HG02588 (cell line): Measurements from ENCODE around the gene MRPL43.

ENCODE experiments used
- ATAC-seq: cut with Tn5 transposase; IDR thresholded peaks from one replicate; pipeline ENCODE4 v1.9.1; 2021; ENCODE audit warnings: mild to moderate bottlenecking, moderate library complexity; ENCODE audit not compliant: unreplicated experiment

The MRPL43 gene

GRCh38 chr10:101005361-101005760, 18.1 kb upstream of the MRPL43 start:
- no peak for ATAC-seq

GRCh38 chr10:101003639-101004206, 16.4 kb upstream of the MRPL43 start:
- no peak for ATAC-seq

DNA sequence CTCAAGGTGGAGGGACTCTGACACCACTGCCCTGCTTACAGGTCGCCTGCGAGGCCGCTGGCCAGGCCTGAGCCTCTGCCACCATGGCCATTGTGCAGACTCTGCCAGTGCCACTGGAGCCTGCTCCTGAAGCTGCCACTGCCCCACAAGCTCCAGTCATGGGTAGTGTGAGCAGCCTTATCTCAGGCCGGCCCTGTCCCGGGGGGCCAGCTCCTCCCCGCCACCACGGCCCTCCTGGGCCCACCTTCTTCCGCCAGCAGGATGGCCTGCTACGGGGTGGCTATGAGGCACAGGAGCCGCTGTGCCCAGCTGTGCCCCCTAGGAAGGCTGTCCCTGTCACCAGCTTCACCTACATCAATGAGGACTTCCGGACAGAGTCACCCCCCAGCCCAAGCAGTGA, 15.2 kb upstream of the MRPL43 start:
- ATAC-seq: no peak

DNA sequence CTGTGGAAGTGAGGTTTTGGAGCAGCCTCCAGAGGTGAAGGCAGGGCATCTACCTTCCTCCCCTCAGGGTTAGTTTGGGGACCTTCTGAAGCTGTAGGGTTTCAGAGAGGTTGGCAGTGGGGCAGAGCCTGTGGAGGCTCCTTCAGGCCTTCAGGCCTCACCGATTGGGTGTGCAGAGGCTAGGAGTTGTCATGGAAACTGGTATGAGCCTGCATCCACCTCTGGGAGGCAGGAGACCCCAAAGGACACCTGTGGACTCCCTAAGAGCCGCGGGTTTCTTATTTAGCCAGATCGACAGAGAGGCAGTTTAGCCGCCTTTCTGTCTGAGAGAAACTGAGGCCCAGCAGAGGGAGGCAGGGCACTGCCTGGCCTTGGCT, 14.3 kb upstream of the MRPL43 start:
- ATAC-seq: no peak

DNA sequence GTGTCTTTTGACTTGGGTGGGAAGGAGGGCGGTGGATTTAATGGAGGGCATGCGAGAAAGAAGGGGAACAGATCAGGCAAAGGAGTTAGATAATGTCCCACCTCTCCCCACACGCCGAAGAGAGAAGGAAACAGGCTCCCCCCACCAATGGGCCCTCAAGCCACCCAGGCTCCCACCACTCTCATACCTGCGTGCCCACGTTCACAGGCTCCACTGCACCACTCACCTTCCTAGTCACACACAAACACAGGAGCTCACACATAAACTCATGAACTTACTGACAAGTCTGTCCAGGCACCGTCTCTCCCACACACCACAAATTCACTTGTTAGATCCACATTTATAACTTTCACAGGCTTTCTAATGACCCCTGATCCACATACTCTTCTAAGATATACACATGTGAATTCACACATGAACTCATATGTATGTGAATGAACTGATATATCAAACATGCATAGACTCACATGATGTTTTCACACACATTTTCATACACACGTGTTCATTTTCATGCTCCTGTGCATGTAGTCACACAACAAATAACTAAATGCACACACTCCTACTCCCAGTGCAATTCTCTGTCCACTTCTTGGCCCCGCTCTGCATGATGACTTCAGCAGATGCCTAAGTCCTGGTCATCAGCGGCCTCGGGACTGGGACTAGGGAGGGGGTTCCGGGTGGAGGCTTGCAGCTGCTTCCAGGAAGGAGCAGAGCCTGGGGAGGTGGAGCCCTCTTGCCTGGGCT, 13.8 kb upstream of the MRPL43 start:
- ATAC-seq: no peak

GRCh38 chr10:101000127-101000914, 13.0 kb upstream of the MRPL43 start:
- no peak for ATAC-seq

GRCh38 chr10:100999742-101000126, 12.4 kb upstream of the MRPL43 start, which contains the start of gene LZTS2:
Gene LZTS2, plus strand, starts transcription at chr10:100999808. Its CDS starts 2,731 bp downstream, at chr10:101002539.
- ATAC-seq: no peak

DNA sequence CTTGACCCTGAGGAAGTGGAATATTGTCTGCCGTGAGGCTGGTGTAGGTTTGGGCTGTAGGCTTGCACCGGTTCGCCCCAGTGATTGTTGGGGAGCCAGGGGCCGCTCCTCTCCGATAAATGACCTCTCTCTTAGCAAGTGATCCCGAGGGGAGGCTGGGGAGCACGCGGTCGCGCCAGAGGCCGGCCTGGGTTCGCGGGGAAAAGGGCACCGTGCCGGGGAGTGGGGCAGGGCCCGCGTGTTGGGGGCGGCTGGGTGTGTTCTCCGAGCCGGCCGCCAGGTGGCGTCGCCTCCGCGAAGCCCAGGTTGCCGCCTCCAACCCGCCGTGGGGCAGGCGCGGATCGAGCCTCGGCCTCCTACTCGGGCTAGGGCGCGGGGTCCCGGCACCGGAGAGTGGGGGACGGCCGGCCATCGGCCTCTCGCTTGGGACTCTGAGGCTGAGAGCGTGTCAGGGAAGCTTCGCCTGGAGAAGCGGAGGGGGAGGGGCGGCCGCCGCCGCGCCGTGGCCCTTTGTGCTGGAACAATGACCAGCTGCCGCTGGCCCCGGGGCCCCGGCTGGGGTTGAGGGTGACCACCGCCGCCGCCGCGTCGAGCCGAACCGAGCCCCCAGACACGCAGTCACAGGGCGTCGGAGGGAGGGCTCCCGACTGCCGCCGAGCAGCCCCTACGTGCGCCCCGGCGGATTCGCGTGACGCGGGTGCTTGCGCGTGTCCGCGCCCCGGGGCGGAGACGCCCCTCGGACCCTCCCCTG, 11.9 kb upstream of the MRPL43 start:
- peak; percentile 47 for ATAC-seq

GRCh38 chr10:100998183-100998990, 11.1 kb upstream of the MRPL43 start:
- peak; percentile 26 for ATAC-seq

DNA sequence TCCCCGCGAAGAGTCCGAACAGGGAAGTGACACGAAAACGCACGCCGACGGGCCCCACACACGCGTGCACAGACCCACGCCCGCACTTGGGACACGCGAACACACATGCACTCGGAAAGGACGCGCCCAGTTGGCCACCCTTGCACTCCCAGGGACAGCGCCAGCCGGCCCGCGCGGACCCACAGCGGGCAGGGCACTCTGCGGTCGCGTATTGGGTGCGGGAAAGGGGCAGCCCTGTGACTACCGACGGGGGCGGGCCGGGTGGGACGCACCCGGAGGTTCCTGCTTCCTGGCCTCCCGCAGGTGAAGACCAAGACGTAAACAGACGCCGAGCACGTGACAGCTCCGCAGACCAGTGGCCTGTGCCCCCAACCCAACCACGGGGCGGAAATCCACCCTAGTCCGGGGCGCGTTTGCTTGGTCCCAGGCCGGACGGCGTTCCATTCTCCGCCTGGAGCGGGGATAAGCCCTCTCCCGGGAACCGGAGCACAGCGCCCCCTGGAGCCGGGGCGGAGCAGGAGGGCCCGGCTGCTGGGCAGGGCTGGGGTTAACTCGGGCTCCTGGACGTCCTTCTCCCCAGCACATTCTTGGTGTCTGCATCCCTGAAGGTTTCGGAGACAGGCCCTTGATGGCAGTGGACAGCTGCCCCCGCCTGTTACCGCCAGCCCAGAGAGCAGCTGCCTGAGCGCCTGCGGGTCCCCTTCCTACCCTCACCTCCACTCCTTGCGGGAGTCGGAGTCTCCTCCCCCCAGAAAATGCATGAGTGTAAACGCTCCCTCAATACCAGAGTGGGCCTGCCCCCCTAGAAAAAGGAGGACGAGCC, 10.3 kb upstream of the MRPL43 start:
- peak; percentile 31 for ATAC-seq

- no peak for ATAC-seq
Measured at GRCh38 chr10:100996678-100997359, 9.5 kb upstream of the MRPL43 start.

DNA sequence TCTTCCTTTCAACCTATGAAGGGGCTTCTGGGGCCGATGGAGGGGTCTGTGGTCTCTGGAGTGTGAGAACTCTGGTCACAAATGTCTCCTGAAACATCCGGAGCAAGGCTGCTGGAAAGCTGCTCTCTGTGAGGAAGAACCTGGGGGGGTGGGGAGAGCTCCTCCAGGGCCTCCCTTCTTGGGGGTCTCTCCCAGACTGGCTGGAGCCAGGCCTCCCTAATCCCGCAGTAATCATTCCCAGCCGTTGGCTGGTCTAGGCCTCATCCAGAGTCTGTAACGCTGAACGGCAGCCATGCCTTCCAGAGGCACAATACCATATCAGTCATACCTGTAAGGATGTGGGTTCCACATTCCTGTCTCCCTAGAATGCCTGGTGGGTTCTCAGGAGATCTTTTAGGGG, 7.9 kb upstream of the MRPL43 start:
- no peak for ATAC-seq

GRCh38 chr10:100993986-100994708, 6.8 kb upstream of the MRPL43 start:
- no peak for ATAC-seq

DNA sequence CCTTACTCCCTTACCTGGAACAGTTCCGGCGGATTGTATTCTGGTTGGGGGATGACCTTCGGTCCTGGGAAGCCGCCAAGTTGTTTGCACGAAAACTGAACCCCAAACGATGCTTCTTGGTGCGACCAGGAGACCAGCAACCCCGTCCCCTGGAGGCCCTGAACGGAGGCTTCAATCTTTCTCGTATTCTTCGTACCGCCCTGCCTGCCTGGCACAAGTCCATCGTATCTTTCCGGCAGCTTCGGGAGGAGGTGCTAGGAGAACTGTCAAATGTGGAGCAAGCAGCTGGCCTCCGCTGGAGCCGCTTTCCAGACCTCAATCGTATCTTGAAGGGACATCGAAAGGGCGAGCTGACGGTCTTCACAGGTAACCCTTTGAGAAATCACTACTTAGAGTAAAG, 1.8 kb upstream of the MRPL43 start:
- ATAC-seq: no peak

DNA sequence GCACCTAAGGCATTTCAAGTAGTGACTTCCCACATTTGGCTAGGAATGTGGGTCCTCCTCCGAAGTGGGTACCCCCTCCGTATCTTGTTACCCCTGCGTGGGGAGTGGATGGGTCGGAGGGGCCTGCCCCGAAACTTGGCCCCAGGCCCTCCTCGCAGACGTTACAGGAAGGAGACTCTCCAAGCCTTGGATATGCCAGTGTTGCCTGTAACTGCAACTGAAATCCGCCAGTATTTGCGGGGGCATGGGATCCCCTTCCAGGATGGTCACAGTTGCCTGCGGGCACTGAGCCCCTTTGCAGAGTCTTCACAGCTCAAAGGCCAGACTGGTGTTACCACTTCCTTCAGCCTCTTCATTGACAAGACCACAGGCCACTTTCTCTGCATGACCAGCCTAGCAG, 869 bp upstream of the MRPL43 start:
- no peak for ATAC-seq

GRCh38 chr10:100987685-100988049, 370 bp upstream of the MRPL43 start:
- no peak for ATAC-seq

DNA sequence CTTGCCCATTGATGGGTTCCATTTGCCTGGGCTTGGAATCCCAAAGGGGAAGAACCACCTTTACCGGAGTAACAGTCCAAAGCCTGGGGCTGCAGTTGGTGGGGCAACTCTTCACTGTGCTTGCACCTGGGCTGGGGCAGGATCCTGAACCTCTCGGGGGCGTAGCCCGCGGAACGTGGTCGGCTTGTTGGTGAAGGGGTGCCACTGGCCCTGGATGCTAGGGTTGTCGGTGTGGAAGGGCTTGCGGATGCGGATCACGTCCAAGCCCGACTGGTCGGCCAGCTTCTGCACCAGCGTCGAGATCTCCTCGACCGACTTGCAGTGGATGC, 710 bp downstream of the MRPL43 start:
- no peak for ATAC-seq

DNA sequence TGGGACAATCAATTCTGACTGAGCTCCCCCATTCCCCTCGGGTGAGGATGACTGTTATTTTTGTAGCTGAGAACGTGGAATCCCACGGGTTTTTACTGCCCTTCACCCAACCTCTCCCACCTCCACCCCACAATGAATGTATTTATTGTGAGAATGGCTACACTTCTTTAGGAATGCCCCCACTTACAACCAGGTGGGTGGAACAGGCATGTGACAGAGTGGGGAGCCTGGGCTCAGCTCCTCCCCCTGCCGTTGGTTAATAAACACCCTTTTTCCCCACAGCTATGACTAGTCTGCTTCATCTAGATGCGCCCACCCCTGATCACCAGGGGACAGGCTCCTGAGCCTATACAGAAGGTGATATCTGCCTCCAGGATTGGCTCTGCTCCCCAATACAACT, 2.0 kb downstream of the MRPL43 start:
- ATAC-seq: no peak
